Stimulated activated CD4-positive, alpha-beta T cell treated with anti-CD3 and anti-CD28 coated beads, Interleukin-15, amount 100 ng/mL, for 48 hours (primary cell): ENCODE data around the gene LAMA4.
"Not testable (repeated sequence)": the region's sequence is repeated elsewhere in the genome, so short reads cannot be mapped to it uniquely, and the experiment has no call there.

Source experiments
- DNase-seq, 2 donors: peaks; one replicate each; pipeline ENCODE4 v3.0.0-alpha.2; 2020; ENCODE audit warnings: low read depth in 2 of 2

The LAMA4 gene

DNA sequence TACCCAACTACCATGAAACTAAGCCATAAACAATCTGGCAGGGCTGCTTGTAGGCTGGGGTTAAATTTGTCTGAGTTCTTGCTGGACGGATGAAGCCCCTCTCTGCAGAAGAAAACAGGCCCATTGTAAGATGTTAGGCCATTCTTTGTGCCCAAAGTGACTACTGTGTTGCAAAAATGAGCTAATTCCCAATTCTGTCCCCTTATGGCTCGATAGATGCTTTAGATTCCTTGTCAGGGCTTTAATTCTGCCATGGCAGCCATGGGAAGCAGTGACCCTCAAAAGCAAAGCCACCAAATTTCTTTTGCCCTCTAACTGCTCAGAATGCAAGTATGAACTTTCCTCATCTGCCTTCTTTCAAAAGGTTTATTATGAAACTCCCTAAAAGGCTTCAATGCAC lies 45.2 kb downstream of the LAMA4 start:
- no peak for DNase-seq

DNA sequence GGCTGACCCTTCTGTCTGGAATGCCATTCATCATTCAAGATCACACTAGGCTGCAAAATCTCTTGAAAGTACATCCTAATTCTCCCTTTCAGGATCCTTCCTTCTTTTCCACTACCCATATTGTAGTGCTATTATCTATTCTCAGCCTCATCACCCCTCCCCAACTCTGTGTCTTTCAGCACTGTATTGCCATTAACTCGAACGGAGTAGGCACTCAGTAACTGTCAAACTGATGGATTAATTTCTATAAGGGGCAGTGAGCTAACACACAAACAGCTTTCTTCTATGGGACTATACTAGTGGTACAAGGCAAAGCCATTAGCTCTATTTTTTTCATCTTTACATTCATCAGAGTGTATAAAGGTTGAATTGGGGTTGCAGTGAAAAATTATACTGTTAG lies 46.6 kb downstream of the LAMA4 start:
- DNase-seq, result no peak

- no peak for DNase-seq
Measured at GRCh38 chr6:112207131-112207530, 47.2 kb downstream of the LAMA4 start.

- DNase-seq, result no peak
Measured at GRCh38 chr6:112206110-112206458, 48.3 kb downstream of the LAMA4 start.

- no peak for DNase-seq
Measured at GRCh38 chr6:112205427-112206109, 48.8 kb downstream of the LAMA4 start.

- no peak for DNase-seq
Measured at GRCh38 chr6:112204350-112204706, 50.0 kb downstream of the LAMA4 start.

GRCh38 chr6:112203577-112204349 lies 50.6 kb downstream of the LAMA4 start:
- DNase-seq, result peak in 1 of 2 donors; percentile 7

DNA sequence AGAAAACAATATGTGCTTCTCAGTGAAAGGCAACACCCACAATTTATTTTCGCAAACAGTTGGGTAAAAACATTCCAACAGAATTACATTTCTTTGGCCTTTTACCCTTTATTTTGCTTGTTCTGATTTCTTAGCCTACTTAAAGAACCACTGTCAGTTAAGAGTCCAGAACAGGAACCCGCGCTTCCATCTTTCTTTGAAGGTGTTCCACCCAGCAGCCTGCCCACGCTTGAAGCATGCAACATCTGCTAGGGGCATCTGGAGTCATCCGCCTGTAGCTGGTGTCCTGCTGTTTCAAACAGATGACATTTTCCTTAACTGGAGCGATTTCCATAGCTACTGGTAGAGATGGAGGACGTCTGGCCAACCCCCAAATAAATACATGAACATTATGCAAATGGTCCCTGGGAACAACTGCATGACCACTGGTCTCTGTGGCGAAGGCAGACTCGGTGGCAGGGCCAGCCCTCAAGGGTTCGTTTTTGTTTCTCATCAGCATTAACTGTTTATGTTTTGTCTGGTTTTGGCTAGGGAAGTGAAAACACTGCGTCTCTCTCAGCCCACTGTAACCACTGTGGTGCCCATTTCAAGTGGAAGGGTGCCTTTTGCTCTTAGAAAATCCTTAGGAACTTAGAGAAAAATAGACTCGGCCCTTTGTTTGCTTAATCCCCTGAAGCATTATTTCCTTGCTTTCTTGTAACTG lies 51.6 kb downstream of the LAMA4 start:
- no peak for DNase-seq

GRCh38 chr6:112200185-112200914 lies 54.0 kb downstream of the LAMA4 start:
- DNase-seq, result not testable (repeated sequence)

- no peak for DNase-seq
Measured at GRCh38 chr6:112199001-112199403, 55.4 kb downstream of the LAMA4 start.

DNA sequence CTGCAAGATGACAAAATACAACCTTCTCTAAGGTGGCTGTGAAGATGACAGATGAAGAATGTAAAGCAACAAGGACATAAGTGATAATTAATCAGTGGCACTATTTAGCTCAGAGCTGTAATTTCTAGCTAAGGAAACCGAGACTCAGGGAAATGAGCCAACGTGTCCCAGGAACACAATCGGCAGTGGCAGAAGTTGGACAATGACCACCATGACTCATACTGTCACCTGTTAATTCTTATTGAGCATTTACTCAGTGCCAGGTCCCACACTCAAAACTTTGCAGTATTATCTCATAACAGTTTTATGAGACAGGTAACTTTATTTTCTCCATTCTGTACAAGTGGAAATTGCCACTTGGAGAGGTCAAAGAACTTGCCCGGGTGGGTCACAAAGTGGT lies 55.8 kb downstream of the LAMA4 start:
- no peak for DNase-seq

- DNase-seq, result no peak
Measured at GRCh38 chr6:112197636-112198035, 56.7 kb downstream of the LAMA4 start.

- no peak for DNase-seq
Measured at GRCh38 chr6:112196306-112196705, 58.1 kb downstream of the LAMA4 start.

GRCh38 chr6:112195166-112195565 lies 59.2 kb downstream of the LAMA4 start:
- no peak for DNase-seq

- no peak for DNase-seq
Measured at GRCh38 chr6:112194511-112194910, 59.9 kb downstream of the LAMA4 start.

DNA sequence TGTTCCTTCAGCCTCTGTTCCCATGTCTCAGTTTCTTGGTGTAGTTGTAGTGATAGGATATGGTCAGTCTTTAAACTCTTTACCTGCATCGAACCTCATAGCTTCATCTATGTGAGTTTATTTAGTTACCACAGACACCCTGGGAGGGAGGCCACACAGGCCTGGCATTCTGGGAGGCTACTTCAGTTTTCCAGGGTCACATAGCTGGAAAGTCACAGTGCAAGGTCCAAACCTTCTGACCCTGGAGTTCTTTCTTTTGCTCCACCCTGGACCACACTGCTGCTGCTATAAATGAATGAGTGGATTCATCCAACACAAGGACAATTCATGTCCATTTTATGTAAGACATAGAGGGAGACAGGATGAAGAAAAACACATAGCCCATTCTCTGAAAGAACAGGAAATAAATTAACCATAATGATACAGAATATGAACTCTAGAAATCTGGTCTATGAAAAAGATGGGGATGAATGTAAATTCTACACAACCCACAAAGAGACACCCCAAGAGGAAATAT lies 60.8 kb downstream of the LAMA4 start:
- no peak for DNase-seq

DNA sequence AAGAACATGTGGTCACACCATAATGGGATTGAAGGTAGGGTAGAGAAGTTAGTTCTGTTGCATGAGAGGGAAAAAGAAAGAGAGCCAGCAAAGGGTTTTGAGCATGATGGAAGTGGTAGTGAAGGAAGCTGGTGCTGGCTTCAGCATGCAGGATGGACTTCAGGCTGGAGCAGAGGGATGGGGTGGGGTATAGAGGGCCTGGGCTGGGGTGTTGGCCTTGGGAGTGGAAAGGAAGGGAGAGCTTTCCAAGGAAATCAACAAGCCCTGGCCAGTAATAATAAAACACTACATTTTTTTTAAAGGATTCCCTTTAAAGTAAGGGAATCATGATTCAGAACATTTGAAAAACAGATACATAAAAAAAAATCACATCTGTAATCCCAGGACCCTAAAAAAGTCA lies 61.2 kb downstream of the LAMA4 start:
- no peak for DNase-seq

GRCh38 chr6:112191509-112192020 lies 62.8 kb downstream of the LAMA4 start:
- DNase-seq, result no peak

- no peak for DNase-seq
Measured at GRCh38 chr6:112190164-112190563, 64.2 kb downstream of the LAMA4 start.

DNA sequence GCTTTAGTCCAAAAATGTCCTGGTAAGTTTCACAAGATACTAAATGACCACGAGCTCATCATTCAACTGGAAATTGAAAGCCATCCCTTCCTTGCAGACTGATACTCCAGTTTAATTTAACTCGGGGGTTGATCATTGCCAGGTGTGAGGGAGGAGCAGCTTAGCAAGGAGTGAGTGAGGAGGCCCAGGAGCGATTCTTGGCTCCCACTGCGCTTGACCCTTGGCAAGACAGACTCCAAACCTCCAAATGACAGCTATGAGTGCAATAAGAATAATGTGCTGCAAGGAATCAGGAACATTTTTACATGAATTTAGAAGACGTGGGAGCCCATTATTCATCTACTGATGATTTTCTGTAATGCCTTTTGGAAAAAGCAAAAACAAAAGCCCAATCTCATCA lies 64.9 kb downstream of the LAMA4 start:
- no peak for DNase-seq

- DNase-seq, result no peak
Measured at GRCh38 chr6:112188906-112189305, 65.5 kb downstream of the LAMA4 start.

DNA sequence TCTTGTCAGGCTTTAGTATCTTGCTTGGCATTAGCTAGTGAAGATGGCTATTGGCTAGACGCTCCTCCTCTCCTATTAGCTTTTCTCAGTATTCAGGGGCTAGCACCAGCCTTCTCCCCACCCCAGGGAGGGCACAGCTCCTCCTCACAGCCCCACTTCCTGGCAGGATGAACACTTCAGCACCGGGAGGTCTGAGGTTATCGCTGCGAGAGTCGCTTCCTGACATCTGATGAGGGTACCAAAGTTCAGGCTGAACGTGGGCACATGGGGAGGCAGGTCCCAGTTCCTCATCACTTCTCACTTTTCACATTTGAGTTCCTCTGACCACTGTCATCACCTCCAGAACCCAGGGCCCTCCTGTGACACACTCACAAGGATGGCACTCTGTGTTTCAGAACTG lies 66.6 kb downstream of the LAMA4 start:
- no peak for DNase-seq
